NT2/D1 (cell line): ENCODE results near the gene FOXJ2.
"Not testable (repeated sequence)": the region's sequence is repeated elsewhere in the genome, so short reads cannot be mapped to it uniquely, and the experiment has no call there.

Source experiments
- SUZ12 ChIP-seq: IDR thresholded peaks from 2 replicates; pipeline ENCODE4 v1.6.1; 2011; ENCODE audit not compliant: insufficient read length, insufficient read depth; ENCODE audit errors: extremely low read depth
- YY1 ChIP-seq: IDR thresholded peaks from 2 replicates; pipeline ENCODE4 v1.6.1; 2011; ENCODE audit not compliant: insufficient read length, insufficient read depth
- ZNF274 ChIP-seq: IDR thresholded peaks from 2 replicates; pipeline ENCODE4 v1.6.1; 2011; ENCODE audit warnings: mild to moderate bottlenecking, low read depth, low read length

GRCh38 chr12:8000827-8001226 lies 31.7 kb upstream of the FOXJ2 start:
- not testable (repeated sequence) for TF ChIP-seq ZNF274, SUZ12, YY1
